Hematopoietic multipotent progenitor cell treated with erythropoietin and hydrocortisone succinate and interleukin-3 and kit ligand, for 6 days (in vitro differentiated cells): ENCODE data around the gene DUOXA2.

Source experiments
- DNase-seq: peaks from one replicate; pipeline ENCODE4 v3.0.0-alpha.2; 2015

Gene DUOXA2

DNA sequence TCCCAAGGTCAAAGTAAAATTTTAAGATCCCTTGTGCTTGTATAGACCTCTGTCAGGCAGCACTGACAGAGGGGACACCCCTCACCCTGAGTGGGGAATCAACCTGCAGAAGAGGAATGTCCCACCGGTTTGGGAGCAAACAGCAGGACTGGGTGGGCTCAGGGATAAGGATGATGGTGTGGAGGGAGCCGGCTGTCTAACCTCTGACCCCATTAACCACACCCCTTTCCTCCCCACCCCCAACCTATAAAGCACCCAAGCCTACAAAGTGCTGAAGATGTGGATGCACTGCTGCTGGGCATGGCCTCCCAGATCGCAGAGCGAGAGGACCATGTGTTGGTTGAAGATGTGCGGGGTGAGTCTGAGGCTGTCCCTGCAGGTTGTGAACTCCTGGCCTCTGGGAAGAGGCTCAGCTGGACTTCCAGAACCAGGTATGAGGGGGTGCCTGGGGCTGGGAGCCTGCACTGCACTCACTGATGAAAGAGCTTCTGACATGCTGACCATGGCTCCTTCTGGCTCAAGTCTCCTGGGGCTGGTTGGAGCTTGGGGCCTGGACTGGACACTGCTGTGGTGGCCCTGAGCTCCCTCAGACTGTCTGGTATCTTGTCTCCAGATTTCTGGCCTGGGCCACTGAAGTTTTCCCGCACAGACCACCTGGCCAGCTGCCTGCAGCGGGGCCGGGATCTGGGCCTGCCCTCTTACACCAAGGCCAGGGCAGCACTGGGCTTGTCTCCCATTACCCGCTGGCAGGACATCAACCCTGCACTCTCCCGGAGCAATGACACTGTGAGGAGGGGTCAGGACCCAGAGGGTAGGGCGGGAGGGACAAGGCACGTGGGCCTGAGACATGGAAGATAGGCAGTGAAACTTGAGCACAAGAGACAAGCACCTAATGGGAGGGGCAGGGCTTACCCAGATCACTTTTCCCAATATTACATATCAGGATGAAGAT lies 25.0 kb downstream of the DUOXA2 start:
- no peak for DNase-seq

DNA sequence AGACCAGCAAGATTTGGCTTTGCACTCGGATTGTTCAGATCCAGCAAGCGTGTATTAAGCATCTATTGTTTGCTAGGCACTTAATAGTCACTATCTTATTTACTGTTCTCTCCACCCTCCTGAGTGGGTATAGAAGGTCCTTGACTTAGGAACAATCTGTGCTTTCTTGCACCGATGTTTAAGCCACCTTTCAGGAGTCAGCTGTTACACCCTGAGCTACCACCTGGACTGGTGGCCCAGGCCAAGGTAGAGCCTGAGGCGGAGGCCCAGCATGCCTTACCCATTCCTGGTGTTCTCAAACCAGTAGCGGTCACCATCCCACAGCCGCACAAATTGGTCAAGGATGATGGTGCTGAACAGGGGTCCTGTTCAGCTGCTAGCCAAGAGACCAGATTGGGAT lies 25.6 kb downstream of the DUOXA2 start:
- no peak for DNase-seq

DNA sequence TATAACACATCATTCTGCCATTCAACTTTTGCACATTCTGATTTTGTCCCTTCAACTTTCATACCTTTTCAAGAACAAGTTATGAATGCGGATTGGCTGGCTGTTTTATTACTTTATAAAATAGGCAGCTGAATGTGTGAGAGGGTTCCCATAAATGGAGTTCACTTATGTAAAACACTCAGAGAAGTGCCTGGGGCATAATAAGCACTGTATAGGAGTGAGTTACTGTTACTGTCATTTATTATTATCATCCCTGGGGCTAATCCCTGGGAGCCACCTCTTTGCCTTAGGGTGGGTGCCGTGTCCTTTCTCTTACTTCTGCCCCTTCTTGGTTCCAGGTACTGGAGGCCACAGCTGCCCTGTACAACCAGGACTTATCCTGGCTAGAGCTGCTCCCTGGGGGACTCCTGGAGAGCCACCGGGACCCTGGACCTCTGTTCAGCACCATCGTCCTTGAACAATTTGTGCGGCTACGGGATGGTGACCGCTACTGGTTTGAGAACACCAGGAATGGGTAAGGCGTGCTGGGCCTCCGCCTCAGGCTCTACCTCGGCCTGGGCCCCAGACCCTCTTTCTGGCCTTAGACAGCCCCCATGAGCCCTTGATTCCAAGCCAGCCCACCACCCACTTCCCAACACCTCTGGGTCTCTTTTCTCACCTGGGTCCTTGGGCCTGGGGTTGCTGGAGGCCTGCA lies 26.6 kb downstream of the DUOXA2 start:
- DNase-seq = no peak

DNA sequence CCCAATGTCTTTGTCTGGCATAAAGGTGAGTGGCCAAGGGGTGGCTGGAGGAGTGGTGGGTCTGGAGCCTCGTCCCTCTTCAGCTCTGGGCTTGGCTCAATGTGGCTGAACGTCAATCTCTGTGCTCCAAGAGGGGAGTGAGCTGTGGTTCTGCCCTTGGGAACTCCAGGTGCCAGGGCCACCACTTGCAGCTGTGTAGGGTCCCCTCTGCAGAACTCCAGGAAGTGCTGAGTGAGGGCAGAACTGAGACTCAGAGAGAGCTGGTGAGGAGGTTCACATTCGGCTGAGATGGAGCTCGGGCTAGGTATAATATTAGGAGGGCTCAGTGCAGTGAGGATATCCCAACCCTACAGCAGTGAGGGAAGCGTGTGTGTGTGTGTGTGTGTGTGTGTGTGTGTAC lies 27.3 kb downstream of the DUOXA2 start:
- no peak for DNase-seq

DNA sequence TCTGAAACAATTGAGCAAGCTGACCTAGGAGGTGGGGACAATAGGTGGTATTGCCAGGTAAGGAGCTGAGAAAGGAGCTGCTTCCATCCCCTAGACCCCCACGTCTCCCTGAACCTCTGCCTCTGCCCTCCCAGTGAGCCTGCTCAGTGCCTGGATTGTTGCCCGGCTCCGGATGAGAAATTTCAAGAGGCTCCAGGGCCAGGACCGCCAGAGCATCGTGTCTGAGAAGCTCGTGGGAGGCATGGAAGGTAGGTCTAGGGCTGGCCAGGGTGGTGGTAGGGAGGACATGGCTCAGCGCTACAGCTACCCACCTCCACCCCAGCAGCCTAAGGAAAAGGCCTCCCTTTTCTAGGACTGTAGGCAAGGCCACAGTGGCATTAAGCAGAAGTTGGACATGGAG lies 28.9 kb downstream of the DUOXA2 start:
- no peak for DNase-seq

DNA sequence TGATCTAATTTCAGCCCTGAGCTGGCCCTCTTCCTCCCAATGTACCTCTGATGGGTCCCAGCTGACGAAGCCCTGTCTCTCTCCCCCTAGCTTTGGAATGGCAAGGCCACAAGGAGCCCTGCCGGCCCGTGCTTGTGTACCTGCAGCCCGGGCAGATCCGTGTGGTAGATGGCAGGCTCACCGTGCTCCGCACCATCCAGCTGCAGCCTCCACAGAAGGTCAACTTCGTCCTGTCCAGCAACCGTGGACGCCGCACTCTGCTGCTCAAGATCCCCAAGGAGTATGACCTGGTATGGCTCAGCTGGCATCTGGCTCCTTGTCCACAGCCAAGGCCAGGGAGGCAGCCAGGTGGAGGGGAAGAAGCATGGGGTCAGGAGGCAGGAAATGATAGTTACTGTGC lies 29.8 kb downstream of the DUOXA2 start:
- DNase-seq = no peak

DNA sequence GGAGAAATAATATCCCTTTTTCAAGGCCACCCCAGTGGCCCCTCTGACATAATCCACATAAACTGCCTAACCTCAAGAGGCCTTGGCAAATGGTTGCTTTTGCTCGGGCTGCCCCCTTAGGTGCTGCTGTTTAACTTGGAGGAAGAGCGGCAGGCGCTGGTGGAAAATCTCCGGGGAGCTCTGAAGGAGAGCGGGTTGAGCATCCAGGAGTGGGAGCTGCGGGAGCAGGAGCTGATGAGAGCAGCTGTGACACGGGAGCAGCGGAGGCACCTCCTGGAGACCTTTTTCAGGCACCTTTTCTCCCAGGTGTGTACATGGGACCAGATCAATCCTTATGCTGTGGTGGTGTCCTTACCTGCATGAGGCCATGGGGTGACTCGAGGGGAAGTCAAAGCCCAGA lies 30.6 kb downstream of the DUOXA2 start:
- DNase-seq = no peak

DNA sequence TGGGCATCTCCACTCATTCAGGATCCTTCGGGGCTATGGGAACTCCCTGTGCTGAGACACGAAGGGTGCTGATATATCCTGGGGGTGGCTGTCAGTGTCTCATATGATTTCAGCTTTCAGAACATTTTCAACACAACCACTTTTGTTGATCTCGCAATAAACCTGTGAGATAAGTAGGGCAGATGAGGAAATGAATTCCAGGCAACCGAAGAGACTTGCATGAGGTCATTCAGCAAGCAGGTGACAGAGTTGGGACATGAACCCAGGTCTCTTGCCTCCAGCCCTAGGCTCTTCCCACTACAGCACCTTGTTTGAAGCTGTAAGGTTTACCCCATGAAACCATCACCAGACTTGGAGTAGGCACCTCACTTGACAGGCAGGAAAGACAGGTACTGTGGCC lies 32.3 kb downstream of the DUOXA2 start:
- no peak for DNase-seq

DNA sequence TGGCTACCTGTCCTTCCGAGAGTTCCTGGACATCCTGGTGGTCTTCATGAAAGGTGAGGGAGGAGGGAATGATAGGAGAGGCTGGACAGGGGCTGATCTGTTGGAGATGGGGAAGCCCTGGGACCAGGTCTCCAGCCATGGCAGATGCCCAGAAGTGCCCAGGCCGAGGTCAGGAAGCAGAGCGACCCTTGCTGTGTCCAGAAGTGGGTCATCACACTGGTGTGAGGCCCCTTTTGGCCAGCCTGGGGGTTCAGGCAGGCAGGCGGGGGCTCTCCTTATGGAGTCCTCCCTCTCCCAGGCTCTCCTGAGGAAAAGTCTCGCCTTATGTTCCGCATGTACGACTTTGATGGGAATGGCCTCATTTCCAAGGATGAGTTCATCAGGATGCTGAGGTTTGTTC lies 33.5 kb downstream of the DUOXA2 start:
- DNase-seq = no peak

DNA sequence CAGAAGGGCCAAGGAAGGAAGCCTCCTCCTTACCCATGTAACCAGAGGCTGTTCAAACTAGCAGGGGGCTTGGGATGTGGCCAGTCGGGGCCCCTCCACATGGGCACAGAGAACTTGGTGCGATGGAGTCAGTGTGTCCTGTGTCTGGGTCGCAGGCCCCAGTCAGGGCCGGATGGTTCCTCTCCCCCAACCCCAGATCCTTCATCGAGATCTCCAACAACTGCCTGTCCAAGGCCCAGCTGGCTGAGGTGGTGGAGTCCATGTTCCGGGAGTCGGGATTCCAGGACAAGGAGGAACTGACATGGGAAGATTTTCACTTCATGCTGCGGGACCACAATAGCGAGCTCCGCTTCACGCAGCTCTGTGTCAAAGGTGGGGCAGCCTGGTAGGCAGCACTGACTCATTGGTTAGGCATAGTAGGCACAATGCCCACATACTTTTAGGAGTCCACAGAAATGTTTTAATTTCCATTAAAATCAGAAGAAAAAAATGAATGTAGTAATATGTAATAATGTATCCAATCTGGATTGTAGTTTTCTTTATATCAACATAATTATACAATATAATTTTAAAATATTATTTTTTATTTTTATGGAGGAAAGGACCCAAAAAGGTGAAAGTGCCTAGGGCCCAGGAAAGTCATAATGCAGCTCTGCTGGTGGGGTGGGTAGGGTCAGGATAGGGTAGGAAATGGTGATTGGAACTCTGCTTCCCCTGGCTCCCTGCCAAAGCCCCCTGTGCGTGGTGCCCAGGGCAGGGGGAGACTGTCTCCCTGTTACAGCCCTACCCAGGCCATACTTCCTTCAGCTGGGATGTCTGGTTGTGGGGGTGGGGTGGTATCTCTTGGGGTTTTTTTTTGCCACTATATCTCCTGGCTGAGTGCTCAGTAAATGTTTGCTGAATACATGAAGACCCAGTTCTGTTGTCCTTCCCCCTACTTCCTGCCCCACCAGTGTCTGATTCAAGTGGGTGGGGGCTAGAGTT lies 34.2 kb downstream of the DUOXA2 start:
- DNase-seq = no peak

DNA sequence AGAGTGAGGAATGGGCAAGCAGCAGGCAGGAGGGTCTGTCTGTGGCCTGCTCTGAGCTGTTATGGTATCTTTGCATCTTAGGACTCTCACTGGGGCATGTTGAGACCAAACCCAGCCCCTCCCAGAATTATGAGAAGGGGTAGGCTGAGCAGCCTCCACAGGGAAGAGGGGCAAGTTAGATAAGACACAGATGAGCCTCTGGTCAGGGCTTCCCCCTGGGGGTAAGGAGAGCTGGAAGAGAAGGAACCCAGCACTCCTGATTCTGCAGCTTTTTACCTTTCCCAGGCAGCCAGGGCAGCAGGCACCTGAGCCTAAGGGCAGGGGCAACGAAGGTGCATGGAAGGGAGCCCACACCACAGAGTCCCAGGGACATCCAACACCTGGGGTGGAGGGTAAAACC lies 34.9 kb downstream of the DUOXA2 start:
- no peak for DNase-seq

DNA sequence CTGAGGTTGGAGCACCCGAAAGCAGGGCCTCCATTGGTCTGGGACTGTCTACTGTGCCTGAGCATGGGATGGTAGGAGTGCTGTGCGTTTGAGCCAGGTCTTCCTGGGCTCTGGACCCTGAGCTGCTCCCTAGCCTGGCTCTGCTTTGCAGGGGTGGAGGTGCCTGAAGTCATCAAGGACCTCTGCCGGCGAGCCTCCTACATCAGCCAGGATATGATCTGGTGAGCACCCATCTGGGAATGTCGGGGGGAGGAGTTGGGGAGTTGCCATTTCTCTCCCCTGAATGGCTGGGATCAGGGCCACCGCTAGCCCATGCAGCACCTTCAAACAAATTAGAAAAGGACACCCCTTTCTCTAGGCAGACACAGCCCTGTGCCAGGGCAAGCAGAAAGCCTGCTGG lies 36.4 kb downstream of the DUOXA2 start:
- DNase-seq = no peak

DNA sequence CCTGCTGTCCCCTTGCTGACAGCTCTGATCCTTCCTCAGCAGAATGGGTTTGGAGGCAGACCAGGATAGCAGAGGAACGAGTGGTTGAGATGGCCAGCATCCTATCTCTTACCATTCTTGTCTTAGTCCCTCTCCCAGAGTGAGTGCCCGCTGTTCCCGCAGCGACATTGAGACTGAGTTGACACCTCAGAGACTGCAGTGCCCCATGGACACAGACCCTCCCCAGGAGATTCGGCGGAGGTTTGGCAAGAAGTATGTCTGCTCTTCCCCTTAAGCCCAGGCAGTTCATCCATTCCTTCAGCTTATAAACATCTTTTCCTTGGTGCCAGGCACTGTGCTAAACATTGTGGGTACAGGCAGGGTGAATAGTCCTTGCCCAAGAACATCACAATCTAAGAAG lies 36.9 kb downstream of the DUOXA2 start:
- no peak for DNase-seq

DNA sequence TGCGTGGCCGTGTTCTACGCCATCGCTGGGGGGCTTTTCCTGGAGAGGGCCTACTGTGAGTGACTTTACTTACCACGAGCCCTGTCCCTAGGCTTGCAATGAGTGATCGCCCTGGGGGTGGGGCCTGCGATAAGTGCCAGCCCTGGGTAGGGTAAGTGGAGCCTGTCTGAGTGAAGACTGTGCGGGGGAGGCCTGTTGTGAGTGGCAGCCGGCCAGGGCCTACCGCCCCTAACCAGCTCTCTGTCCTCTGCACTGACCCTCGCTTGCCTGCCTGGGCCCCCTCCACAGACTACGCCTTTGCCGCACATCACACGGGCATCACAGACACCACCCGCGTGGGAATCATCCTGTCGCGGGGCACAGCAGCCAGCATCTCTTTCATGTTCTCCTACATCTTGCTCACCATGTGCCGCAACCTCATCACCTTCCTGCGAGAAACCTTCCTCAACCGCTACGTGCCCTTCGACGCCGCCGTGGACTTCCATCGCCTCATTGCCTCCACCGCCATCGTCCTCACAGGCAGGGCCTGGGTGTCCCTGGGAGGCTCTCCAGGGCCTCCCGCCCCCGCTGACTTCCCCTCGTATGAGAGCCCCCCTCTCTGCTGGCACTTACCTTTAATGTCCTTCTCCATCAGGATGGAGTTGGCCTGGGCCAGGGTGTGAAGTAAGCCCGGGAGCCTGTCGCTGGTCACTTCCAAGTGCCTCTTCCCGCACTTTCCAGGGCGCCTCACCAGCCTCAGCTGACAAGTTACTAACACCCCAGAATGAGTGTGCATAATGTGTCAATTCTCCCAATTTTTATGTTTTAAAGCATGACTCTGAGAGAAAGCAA lies 38.1 kb downstream of the DUOXA2 start:
- no peak for DNase-seq

DNA sequence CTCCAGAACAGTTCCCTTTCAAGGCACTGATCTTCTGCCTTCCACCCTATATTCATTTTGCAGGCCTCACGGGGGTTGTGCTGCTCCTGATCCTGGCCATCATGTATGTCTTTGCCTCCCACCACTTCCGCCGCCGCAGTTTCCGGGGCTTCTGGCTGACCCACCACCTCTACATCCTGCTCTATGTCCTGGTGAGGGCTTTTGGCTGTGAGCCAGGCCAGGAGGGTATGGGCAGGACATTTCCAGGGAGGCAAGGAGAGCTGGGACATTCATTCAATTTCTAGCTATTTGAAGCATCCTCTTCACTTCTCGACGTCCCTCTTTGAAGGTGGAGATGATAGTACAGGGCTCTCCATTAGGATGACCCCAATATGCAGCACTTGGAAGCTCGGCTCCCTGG lies 41.6 kb downstream of the DUOXA2 start:
- no peak for DNase-seq

DNA sequence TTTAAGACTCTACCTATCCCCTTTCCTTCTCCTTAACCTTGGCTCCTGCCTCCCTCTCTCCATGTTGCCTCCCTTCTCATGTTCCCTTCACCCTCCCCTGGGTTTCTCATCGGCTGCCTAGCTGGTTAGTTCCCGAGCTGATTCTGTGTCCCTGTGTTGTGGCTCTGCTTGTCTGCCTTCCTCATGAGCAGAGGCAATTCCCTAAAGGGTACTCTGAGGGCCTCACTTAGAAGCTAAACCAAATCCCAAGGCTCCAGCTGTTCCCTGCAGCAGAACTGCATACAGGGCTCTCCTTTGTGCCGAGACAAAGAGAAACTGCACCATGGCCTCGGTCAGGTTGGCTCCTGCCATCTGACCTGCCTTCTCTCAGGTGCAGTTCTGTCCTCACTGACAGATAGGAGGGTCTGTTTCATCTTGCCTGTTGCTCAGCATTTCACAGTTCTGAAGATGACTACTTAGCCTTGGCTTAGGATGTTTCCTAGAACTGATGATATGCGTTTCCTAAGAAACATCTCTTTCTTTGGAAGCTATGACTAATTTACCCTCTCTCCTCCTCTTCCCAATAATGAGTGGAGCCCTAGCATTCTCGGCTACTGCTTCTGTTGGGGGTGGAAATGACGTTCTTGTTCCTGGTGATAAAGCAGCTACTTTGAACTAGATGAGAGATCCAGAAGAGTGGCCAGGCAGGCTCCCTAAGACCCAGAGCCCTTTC lies 42.8 kb downstream of the DUOXA2 start:
- DNase-seq = no peak

DNA sequence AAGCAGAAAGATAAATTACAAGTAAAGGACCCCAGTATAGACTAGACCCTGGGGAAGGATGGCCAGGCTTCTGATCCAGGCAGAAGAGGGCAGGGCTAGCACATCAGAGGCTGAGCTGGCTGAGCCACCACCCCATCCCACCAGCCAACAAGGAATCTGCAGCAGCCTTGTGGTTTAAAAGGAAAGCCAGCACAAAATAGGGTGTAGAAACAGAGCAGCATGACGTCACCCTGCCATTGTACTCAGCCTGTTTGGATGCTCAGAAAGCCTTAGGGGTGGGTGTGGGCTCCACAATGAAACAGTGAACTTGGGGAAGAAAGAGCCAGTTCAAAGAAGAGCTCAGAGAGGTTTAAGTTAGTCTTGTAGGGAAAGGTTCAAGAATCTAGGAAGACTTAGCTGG lies 43.8 kb downstream of the DUOXA2 start:
- DNase-seq = no peak

DNA sequence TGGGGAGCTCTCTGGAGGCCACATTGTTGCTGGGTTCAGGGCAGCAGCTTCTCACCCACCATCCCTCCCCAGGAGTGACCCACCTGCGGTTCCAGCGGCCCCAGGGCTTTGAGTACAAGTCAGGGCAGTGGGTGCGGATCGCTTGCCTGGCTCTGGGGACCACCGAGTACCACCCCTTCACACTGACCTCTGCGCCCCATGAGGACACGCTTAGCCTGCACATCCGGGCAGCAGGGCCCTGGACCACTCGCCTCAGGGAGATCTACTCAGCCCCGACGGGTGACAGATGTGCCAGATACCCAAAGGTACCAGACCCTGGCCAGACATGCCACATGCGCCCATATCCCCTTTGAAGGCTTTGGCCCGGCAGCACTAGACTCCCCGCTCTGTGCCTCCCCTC lies 47.5 kb downstream of the DUOXA2 start:
- no peak for DNase-seq

DNA sequence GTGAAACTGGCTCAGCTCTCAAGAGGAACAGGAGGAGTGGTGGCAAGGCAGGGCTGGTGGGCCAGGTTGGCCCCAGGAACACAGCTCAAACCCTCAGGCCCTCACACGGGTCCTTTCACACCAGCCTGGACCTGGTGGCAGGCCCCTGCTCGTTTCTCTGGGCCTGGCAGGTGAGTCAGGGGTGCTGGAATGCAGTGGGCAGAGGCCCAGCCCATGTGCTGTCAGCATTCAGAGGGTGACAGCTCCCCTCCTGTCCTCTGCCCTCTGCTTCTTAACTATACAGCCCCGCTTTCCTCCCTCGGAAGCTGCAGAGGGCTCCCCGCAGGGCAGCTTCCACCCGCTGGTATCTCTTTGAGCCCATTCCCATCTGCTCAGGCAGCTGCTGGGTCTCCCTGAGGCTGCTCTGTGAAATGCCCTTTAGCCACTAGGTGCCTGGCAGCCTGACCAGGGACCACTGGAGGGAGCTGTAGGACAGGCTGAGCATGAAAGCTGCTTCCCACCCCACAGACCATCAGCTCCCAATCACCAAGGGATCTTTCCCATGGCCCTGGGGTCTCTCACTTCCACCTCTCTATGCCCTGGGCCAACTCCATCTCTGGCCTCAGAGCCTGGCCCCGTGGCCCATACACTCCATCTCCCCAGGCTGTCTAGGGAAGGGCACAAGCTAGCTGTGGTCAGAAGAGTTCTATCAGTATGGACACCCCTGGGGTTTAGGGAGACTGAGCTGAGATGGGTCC lies 48.8 kb downstream of the DUOXA2 start:
- peak; percentile 89 for DNase-seq

DNA sequence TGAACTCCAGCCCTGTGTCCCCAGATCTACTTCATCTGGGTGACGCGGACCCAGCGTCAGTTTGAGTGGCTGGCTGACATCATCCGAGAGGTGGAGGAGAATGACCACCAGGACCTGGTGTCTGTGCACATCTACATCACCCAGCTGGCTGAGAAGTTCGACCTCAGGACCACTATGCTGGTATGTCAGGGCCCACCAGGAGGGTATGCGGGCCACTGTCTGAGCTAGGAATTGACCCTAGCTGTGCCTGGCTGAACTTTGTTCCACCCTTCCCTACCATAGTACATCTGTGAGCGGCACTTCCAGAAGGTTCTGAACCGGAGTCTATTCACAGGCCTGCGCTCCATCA lies 49.4 kb downstream of the DUOXA2 start:
- no peak for DNase-seq

DNA sequence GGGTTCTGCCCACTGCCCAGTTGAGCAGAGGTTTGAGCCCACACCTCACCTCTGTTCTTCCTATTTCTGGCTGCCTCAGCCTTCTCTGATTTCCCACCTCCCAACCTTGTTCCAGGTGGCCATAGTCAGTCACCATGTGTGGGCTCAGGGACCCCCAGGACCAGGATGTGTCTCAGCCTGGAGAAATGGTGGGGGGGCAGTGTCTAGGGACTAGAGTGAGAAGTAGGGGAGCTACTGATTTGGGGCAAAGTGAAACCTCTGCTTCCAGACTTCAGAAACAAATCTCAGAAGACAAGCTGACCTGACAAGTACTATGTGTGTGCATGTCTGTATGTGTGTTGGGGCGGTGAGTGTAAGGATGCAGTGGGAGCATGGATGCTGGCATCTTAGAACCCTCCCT lies 50.8 kb downstream of the DUOXA2 start:
- DNase-seq = no peak
